ENCODE results near the gene ELOVL1. TPM values are rescaled to one million over a fixed set of nuclear protein-coding genes. Genes with fewer than 3 reads are reported as not detected.

ELOVL1 gene
- total RNA-seq, 6 experiments from 2014 or later = 19.9 to 38.3 (median 29.2) TPM

- intact Hi-C loops (cut with DNase I) = no loop called here
- TF ChIP-seq POLR2A (IDR thresholded peaks at IDR 0.05) (no peak), CTCF (IDR thresholded peaks at IDR 0.05) (no peak)
- peaks cover 0 to 16% (median 0%) of the 10 kb centered on the region in 4 donors for H3K4me1 ChIP-seq
- H3K27ac ChIP-seq = no peak overlapping the region
- WGBS (ENCODE audit: insufficient coverage, low coverage, low lambda C conversion rate, missing lambda C conversion rate) = 100% methylated on average over 1 of the region's 1 CpG
- H3K9me3 ChIP-seq = no peaks in the 10 kb centered on the region
- DNase-seq (no peak), ATAC-seq (no peak)
- no peak overlapping the region for H3K4me3 ChIP-seq
- H3K36me3 ChIP-seq = peaks cover 0 to 2% (median under 1%) of the 10 kb centered on the region in 4 donors
- H3K27me3 ChIP-seq = no peaks in the 10 kb centered on the region
These were observed 10.0 kb upstream of the ELOVL1 start for GRCh38 chr1:43377831-43378230.

- ATAC-seq = no peak
- no peak overlapping the region for H3K27ac ChIP-seq
These were observed 9.0 kb upstream of the ELOVL1 start for GRCh38 chr1:43376723-43377235.

GRCh38 chr1:43373066-43373940 lies 5.5 kb upstream of the ELOVL1 start:
- DNase-seq (peak in 2 of 3 donors; percentile 32 to 73), ATAC-seq (peak; percentile 45 to 87 (median 64))
- H3K27ac ChIP-seq = no peak overlapping the region
- H3K9me3 ChIP-seq = no peaks in the 10 kb centered on the region
- H3K4me1 ChIP-seq = peaks cover 0 to 23% (median 3%) of the 10 kb centered on the region in 4 donors
- no peaks in the 10 kb centered on the region for H3K27me3 ChIP-seq
- TF ChIP-seq CTCF (IDR thresholded peaks at IDR 0.05) = no peak
- TF ChIP-seq POLR2A (IDR thresholded peaks at IDR 0.05) = no peak
- intact Hi-C loops (cut with DNase I) = no loop called here
- WGBS (ENCODE audit: insufficient coverage, low coverage, low lambda C conversion rate, missing lambda C conversion rate) = 47% methylated on average over 4 of the region's 4 CpGs
- no peak overlapping the region for H3K4me3 ChIP-seq
- no peaks in the 10 kb centered on the region for H3K36me3 ChIP-seq

More at GRCh38 chr1:43376723-43377235, 9.0 kb upstream of the ELOVL1 start:
- no peaks in the 10 kb centered on the region for H3K27me3 ChIP-seq
- peaks cover 0 to 2% (median 0%) of the 10 kb centered on the region in 4 donors for H3K36me3 ChIP-seq
- H3K4me1 ChIP-seq = peaks cover 0 to 15% (median 0%) of the 10 kb centered on the region in 4 donors
- 96% methylated on average over 7 of the region's 7 CpGs for WGBS (ENCODE audit: insufficient coverage, low coverage, low lambda C conversion rate, missing lambda C conversion rate)
- intact Hi-C loops (cut with DNase I) = no loop called here
- H3K9me3 ChIP-seq = no peaks in the 10 kb centered on the region
- TF ChIP-seq POLR2A (IDR thresholded peaks at IDR 0.05) (no peak), CTCF (IDR thresholded peaks at IDR 0.05) (no peak)
- no peak overlapping the region for H3K4me3 ChIP-seq
- DNase-seq = no peak

GRCh38 chr1:43372172-43372571 lies 4.4 kb upstream of the ELOVL1 start:
- H3K36me3 ChIP-seq = no peaks in the 10 kb centered on the region
- H3K9me3 ChIP-seq = no peaks in the 10 kb centered on the region
- no peak for DNase-seq
- intact Hi-C loops (cut with DNase I) = no loop called here
- ATAC-seq = no peak
- 100% methylated on average over 5 of the region's 5 CpGs for WGBS (ENCODE audit: insufficient coverage, low coverage, low lambda C conversion rate, missing lambda C conversion rate)
- peaks cover 0 to 25% (median 4%) of the 10 kb centered on the region in 4 donors for H3K4me1 ChIP-seq
- TF ChIP-seq CTCF (IDR thresholded peaks at IDR 0.05) = no peak
- no peak overlapping the region for H3K4me3 ChIP-seq
- no peaks in the 10 kb centered on the region for H3K27me3 ChIP-seq
- H3K27ac ChIP-seq = no peak overlapping the region
